K562 (cell line): ENCODE measurements around the gene WWOX. TPM values are rescaled to one million over a fixed set of nuclear protein-coding genes. Genes with fewer than 3 reads are reported as not detected.

Experiments
- ATAC-seq: fragments of 200-7000 bp; cut with Tn5 transposase; 3 replicates; pipeline ENCODE4 v1.9.1; 2020; ENCODE audit warnings: moderate library complexity
- BruUV-seq: library from RNA; stranded (reverse); fragments of 400-500 nt; replicated peaks from 2 replicates; lab custom pipeline; 2021; lab: Mats Ljungman, UMichigan
- CTCF ChIA-PET: fragments of 300-600 bp; formaldehyde crosslinking; extraction: SDS; loops from one replicate; lab custom pipeline; 2021; ENCODE audit warnings: low intra/inter-chr PET ratio; lab: Yijun Ruan, JAX
- POLR2A ChIA-PET: fragments of 300-600, 350-650 bp; sonication (Branson Sonifier 250); formaldehyde crosslinking; extraction: SDS; loops from one replicate; lab custom pipeline; 2021; ENCODE audit warnings: antibody characterized with exemption, inconsistent platforms; lab: Yijun Ruan, JAX
- DNase-seq, 4 experiments: peaks; one replicate each; pipeline versions ENCODE4 v3.0.0 to v3.0.0-alpha.2; 2011 to 2018; ENCODE audit warnings: low spot score in 3 of 4, mixed read lengths in 3 of 4; ENCODE audit errors: extremely low read depth in 1 of 4
- FAIRE-seq: peaks from 2 replicates; lab custom pipeline; 2011; peaks lifted over from hg19 to GRCh38; lab: Jason Lieb, UNC
- H2AFZ ChIP-seq: 2 replicates; pipeline ENCODE4 v1.6.0; 2011; ENCODE audit warnings: low read depth, low read length, control low read depth, inconsistent platforms
- H3K27ac ChIP-seq: fragments of 200-600 bp; 3 replicates; pipeline ENCODE4 v1.8.0; 2011; ENCODE audit warnings: low read depth, mild to moderate bottlenecking, control low read depth, inconsistent platforms, low read length, moderate library complexity, mixed read lengths; ENCODE audit errors: extremely low read depth
- H3K27me3 ChIP-seq, 2 experiments: fragments of 300-600 bp in 1 of 2; 2 replicates in 1 of 2; 3 replicates in 1 of 2; pipeline versions ENCODE4 v1.6.0 to v1.8.0; 2011; ENCODE audit warnings: inconsistent platforms in 2 of 2, low read length in 2 of 2, mild to moderate bottlenecking in 1 of 2, mixed read lengths in 1 of 2, moderate library complexity in 1 of 2; ENCODE audit not compliant: control insufficient read depth in 2 of 2, insufficient read depth in 2 of 2
- H3K36me3 ChIP-seq: fragments of 300-600 bp; 3 replicates; pipeline ENCODE4 v1.8.0; 2011; ENCODE audit warnings: mild to moderate bottlenecking, low read length, inconsistent platforms; ENCODE audit not compliant: control insufficient read depth, insufficient read depth
- H3K4me1 ChIP-seq, 2 experiments: fragments of 200-600 bp in 1 of 2; replicated peaks in 1 of 2; 2 replicates in 1 of 2; 3 replicates in 1 of 2; pipeline versions ENCODE4 v1.5.1 to v1.8.0; 2011; ENCODE audit warnings: inconsistent platforms in 2 of 2, low read length in 2 of 2, mild to moderate bottlenecking in 1 of 2, mixed read lengths in 1 of 2, moderate library complexity in 1 of 2; ENCODE audit not compliant: control insufficient read depth in 2 of 2, insufficient read depth in 2 of 2
- H3K4me2 ChIP-seq: 2 replicates; pipeline ENCODE4 v1.6.1; 2011; ENCODE audit warnings: low read length, control low read depth, inconsistent platforms, mixed read lengths; ENCODE audit not compliant: insufficient read depth
- H3K4me3 ChIP-seq: fragments of 200-600 bp; sonication (generic), shearing (Covaris generic); 2 replicates; pipeline ENCODE4 v1.5.1; 2016; ENCODE audit warnings: control low read depth, inconsistent platforms
- H3K79me2 ChIP-seq: fragments of 200-600 bp; 3 replicates; pipeline ENCODE4 v1.8.0; 2011; ENCODE audit warnings: low read length, inconsistent platforms; ENCODE audit not compliant: control insufficient read depth, insufficient read depth
- H3K9ac ChIP-seq, 2 experiments: 2 replicates each; pipeline versions ENCODE4 v1.6.0 to v1.6.1; 2011; ENCODE audit warnings: low read depth in 2 of 2, low read length in 2 of 2, control low read depth in 1 of 2, inconsistent platforms in 1 of 2, mild to moderate bottlenecking in 1 of 2, mixed read lengths in 1 of 2; ENCODE audit not compliant: insufficient read depth in 1 of 2
- H3K9me1 ChIP-seq: one replicate; pipeline ENCODE4 v1.6.0; 2011; ENCODE audit warnings: inconsistent platforms, mild to moderate bottlenecking, low read length, moderate library complexity; ENCODE audit not compliant: control insufficient read depth, insufficient read depth
- H3K9me3 ChIP-seq: replicated peaks from 2 replicates; pipeline ENCODE4 v1.5.1; 2011; ENCODE audit warnings: low read depth, low read length, inconsistent platforms; ENCODE audit not compliant: control insufficient read depth, insufficient read depth
- H4K20me1 ChIP-seq: replicated peaks from 2 replicates; pipeline ENCODE4 v1.6.1; 2011; ENCODE audit warnings: low read length, inconsistent platforms, mixed read lengths; ENCODE audit not compliant: control insufficient read depth, insufficient read depth
- CREM ChIP-seq: IDR thresholded peaks from 2 replicates; pipeline ENCODE4 v1.6.1; 2014; ENCODE audit warnings: antibody characterized with exemption, low read depth
- HCFC1 ChIP-seq: IDR thresholded peaks from 2 replicates; pipeline ENCODE4 v1.6.1; 2012; ENCODE audit warnings: low read depth, low read length, improper control_type of control experiment
- LCOR ChIP-seq: sonication (generic); formaldehyde crosslinking; IDR thresholded peaks from 2 replicates; pipeline ENCODE4 v1.8.0; 2022; ENCODE audit warnings: mild to moderate bottlenecking, missing genetic modification reagents
- NFIC ChIP-seq: fragments of 450-650 bp; IDR thresholded peaks from 2 replicates; pipeline ENCODE4 v1.6.1; 2017; ENCODE audit warnings: mild to moderate bottlenecking, inconsistent platforms
- NR2C1 ChIP-seq, 2 experiments: fragments of 450-650 bp; IDR thresholded peaks; 2 replicates each; pipeline ENCODE4 v1.6.1; 2017; ENCODE audit warnings: mild to moderate bottlenecking in 2 of 2, antibody characterized with exemption in 1 of 2, inconsistent platforms in 1 of 2, missing compliant biosample characterization in 1 of 2, missing genetic modification characterization in 1 of 2
- NR4A1 ChIP-seq, 2 experiments: fragments of 250-450 bp in 1 of 2; fragments of 450-650 bp in 1 of 2; sonication (Bioruptor Pico) in 1 of 2; IDR thresholded peaks; 2 replicates each; pipeline versions ENCODE4 v1.4.0 to v1.6.1; 2016 to 2020; ENCODE audit warnings: mild to moderate bottlenecking in 2 of 2, missing compliant biosample characterization in 1 of 2, missing genetic modification characterization in 1 of 2, moderate library complexity in 1 of 2
- RAD51 ChIP-seq: fragments of 450-650 bp; IDR thresholded peaks from 2 replicates; pipeline ENCODE4 v1.7.1; 2016; ENCODE audit warnings: low read depth, mild to moderate bottlenecking, borderline replicate concordance
- RBM25 ChIP-seq: fragments of 200-400 bp; formaldehyde crosslinking; IDR thresholded peaks from 2 replicates; pipeline ENCODE4 v1.6.1; 2018; ENCODE audit warnings: low read length, low read depth, moderate library complexity; ENCODE audit not compliant: severe bottlenecking
- TCF7L2 ChIP-seq: fragments of 150-350 bp; IDR thresholded peaks from 2 replicates; pipeline ENCODE4 v1.6.1; 2016; ENCODE audit warnings: low read depth, mild to moderate bottlenecking, low read length, moderate library complexity
- TOE1 ChIP-seq, 2 experiments: fragments of 450-650 bp in 1 of 2; sonication (generic) in 1 of 2; formaldehyde crosslinking in 1 of 2; IDR thresholded peaks; 2 replicates each; pipeline versions ENCODE4 v1.7.1 to v1.8.0; 2016 to 2022; ENCODE audit warnings: borderline replicate concordance in 2 of 2, mild to moderate bottlenecking in 2 of 2, antibody characterized with exemption in 1 of 2, inconsistent platforms in 1 of 2, low read depth in 1 of 2, missing genetic modification reagents in 1 of 2, moderate library complexity in 1 of 2
- XRCC4 ChIP-seq: IDR thresholded peaks from one replicate; pipeline ENCODE4 v1.6.1; 2011; ENCODE audit not compliant: insufficient read depth, insufficient read length; ENCODE audit errors: extremely low read depth
- ZNF143 ChIP-seq: sonication (generic); formaldehyde crosslinking; IDR thresholded peaks from 2 replicates; pipeline ENCODE4 v1.9.0; 2022; ENCODE audit warnings: mild to moderate bottlenecking, missing genetic modification reagents
- WGBS: fragments of 100-300 bp; shearing (Covaris generic); methylation state at CpG from one replicate; pipeline ENCODE4 v1.1.6; 2016; ENCODE audit warnings: low coverage, mixed read lengths; ENCODE audit not compliant: insufficient coverage; ENCODE audit errors: missing lambda C conversion rate; 5-methylcytosine and 5-hydroxymethylcytosine counted together
- in situ Hi-C: fragments of 300-500 bp; cut with MboI; formaldehyde crosslinking; loops from 4 replicates; pipeline ENCODE4 v1.15.0; 2018; ENCODE audit warnings: inconsistent platforms, mixed read lengths
- intact Hi-C: fragments of 100-400 bp; cut with micrococcal nuclease; formaldehyde crosslinking; loops from 2 replicates; pipeline ENCODE4 v1.14.2; 2022
- polyA plus RNA-seq, 8 experiments: library from polyadenylated mRNA; depleted of rRNA in 4 of 8; stranded (reverse) in 5 of 8; unstranded in 3 of 8; fragments of >200 nt; fragmentation: Nextera tagmentation in 2 of 8; fragmentation: Illumina TruSeq in 1 of 8; extraction: Ambion mirVana in 2 of 8; extraction: Trizol in 1 of 8; gene quantifications; 2 replicates each; pipeline versions ENCODE4 v1.2.1 to v1.2.3, GENCODE V29; 2011 to 2014; ENCODE audit warnings: inconsistent platforms in 1 of 8, missing spikeins in 1 of 8
- total RNA-seq, 7 experiments: library from RNA; depleted of rRNA in 6 of 7; stranded (reverse); fragments of >200 nt in 6 of 7; fragmentation: Illumina TruSeq in 2 of 7; extraction: Trizol in 2 of 7; gene quantifications; 2 replicates each; pipeline versions ENCODE4 v1.2.1 to v1.2.3, GENCODE V29; 2011 to 2021; ENCODE audit warnings: low replicate concordance in 1 of 7
- TF ChIP-seq, protein P1 (sequence below): conservative IDR thresholded peaks from 2 replicates; pipeline ENCODE4 v1.6.1; 2011; ENCODE audit warnings: low read depth, mild to moderate bottlenecking, low read length; ENCODE audit not compliant: control insufficient read depth
- TF ChIP-seq, protein P2 (sequence below): fragments of 250-450 bp; sonication (Bioruptor Pico); IDR thresholded peaks from 2 replicates; pipeline ENCODE4 v1.4.0; 2020; ENCODE audit warnings: mild to moderate bottlenecking, moderate library complexity, borderline replicate concordance
- TF ChIP-seq, protein P3 (sequence below): sonication (generic); formaldehyde crosslinking; IDR thresholded peaks from 2 replicates; pipeline ENCODE4 v1.8.1; 2023; ENCODE audit warnings: mild to moderate bottlenecking, missing genetic modification reagents

WWOX gene
- total and polyA plus RNA-seq, 9 of the 15 experiments (the other 6 are each of a cell fraction or from before 2014, with no cell fraction given), result 1.6 to 22.7 (median 8.1) TPM

DNA sequence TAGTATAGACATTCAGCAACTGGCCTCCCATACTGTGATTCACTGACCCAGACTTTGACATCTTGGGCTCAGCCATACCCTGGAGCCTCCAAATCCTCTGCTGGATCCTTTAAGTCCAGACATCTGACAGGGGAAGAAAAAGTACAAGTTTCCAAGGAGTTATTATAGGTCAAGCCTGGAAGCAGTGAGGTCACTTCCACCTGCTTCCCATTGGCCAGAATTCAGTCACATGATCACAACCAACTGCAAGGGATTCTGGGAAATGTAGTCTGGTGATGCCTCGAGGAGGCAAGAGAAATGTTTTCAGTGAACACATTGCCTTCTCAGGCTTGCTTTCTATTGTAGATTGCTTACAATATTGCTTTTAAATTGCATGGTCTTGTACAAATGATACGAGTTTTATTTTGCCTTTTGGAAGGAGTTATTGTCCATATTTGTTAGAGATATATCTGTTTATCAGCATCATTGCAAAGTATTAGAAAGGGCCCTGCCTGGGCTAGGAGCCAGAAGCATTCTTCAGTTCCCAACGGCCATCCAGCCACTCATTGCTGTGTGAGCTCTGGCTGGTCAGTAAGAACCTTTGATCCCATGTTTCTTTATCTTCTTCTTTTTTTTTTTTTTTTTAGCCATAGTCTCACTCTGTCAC lies 696.9 kb downstream of the WWOX start:
- Histone ChIP-seq H3K9me1 (no peaks in the 10 kb centered on the region), H4K20me1 (no peaks in the 10 kb centered on the region), H3K27ac (no peak overlapping the region), H3K4me1 (no peaks in the 10 kb centered on the region; a peak in 1 of 5 replicates), H3K36me3 (no peaks in the 10 kb centered on the region), H3K4me3 (no peak overlapping the region), H3K27me3 (no peaks in the 10 kb centered on the region; a peak in 2 of 5 replicates), H3K4me2 (peak overlapping the region; percentile 21; the same call in 1 of the 2 replicates), H3K9ac (no peak overlapping the region), H3K9me3 (no peaks in the 10 kb centered on the region), H3K79me2 (no peaks in the 10 kb centered on the region), H2AFZ (peak overlapping the region; percentile 30; the same call in 1 of the 2 replicates)
- ChIA-PET CTCF (no interaction called here), POLR2A (no interaction called here)
- in situ Hi-C loops (no loop called here), intact Hi-C loops (no loop called here)
- ATAC-seq (peak; percentile 96), DNase-seq (peak; percentile 78 to 90 (median 88)), FAIRE-seq (peak; percentile 97)
- WGBS, result 0% methylated on average over 3 of the region's 3 CpGs
- no TSS peak for BruUV-seq
- peak; percentile 92 for TF ChIP-seq HCFC1
- no peak for TF ChIP-seq TCF7L2
- no peak for TF ChIP-seq LCOR
- TF ChIP-seq, protein P1, sequence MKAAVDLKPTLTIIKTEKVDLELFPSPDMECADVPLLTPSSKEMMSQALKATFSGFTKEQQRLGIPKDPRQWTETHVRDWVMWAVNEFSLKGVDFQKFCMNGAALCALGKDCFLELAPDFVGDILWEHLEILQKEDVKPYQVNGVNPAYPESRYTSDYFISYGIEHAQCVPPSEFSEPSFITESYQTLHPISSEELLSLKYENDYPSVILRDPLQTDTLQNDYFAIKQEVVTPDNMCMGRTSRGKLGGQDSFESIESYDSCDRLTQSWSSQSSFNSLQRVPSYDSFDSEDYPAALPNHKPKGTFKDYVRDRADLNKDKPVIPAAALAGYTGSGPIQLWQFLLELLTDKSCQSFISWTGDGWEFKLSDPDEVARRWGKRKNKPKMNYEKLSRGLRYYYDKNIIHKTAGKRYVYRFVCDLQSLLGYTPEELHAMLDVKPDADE, result no peak
- TF ChIP-seq, protein P2, sequence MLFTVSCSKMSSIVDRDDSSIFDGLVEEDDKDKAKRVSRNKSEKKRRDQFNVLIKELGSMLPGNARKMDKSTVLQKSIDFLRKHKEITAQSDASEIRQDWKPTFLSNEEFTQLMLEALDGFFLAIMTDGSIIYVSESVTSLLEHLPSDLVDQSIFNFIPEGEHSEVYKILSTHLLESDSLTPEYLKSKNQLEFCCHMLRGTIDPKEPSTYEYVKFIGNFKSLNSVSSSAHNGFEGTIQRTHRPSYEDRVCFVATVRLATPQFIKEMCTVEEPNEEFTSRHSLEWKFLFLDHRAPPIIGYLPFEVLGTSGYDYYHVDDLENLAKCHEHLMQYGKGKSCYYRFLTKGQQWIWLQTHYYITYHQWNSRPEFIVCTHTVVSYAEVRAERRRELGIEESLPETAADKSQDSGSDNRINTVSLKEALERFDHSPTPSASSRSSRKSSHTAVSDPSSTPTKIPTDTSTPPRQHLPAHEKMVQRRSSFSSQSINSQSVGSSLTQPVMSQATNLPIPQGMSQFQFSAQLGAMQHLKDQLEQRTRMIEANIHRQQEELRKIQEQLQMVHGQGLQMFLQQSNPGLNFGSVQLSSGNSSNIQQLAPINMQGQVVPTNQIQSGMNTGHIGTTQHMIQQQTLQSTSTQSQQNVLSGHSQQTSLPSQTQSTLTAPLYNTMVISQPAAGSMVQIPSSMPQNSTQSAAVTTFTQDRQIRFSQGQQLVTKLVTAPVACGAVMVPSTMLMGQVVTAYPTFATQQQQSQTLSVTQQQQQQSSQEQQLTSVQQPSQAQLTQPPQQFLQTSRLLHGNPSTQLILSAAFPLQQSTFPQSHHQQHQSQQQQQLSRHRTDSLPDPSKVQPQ, result no peak
- TF ChIP-seq, protein P3, sequence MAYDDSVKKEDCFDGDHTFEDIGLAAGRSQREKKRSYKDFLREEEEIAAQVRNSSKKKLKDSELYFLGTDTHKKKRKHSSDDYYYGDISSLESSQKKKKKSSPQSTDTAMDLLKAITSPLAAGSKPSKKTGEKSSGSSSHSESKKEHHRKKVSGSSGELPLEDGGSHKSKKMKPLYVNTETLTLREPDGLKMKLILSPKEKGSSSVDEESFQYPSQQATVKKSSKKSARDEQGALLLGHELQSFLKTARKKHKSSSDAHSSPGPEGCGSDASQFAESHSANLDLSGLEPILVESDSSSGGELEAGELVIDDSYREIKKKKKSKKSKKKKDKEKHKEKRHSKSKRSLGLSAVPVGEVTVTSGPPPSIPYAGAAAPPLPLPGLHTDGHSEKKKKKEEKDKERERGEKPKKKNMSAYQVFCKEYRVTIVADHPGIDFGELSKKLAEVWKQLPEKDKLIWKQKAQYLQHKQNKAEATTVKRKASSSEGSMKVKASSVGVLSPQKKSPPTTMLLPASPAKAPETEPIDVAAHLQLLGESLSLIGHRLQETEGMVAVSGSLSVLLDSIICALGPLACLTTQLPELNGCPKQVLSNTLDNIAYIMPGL (CRISPR knock-in tag), result no peak
- TF ChIP-seq TOE1 (IDR thresholded peaks at IDR 0.05; ENCODE audit: borderline replicate concordance), result peak; percentile 97
- no peak for TF ChIP-seq TOE1 (CRISPR knock-in tag; IDR thresholded peaks at IDR 0.05; ENCODE audit: borderline replicate concordance, low read depth)
- peak; percentile 86 for TF ChIP-seq CREM
- TF ChIP-seq NR2C1 (IDR thresholded peaks at IDR 0.05), result peak; percentile 71
- peak; percentile 81 for TF ChIP-seq NR2C1 (tag; IDR thresholded peaks at IDR 0.05)
- TF ChIP-seq RAD51, result peak; percentile 92
- TF ChIP-seq NFIC, result no peak
- no peak for TF ChIP-seq NR4A1 (CRISPR knock-in tag; IDR thresholded peaks at IDR 0.05)
- TF ChIP-seq NR4A1 (tag; IDR thresholded peaks at IDR 0.05), result no peak
- no peak for TF ChIP-seq XRCC4
- TF ChIP-seq ZNF143, result peak; percentile 83
- peak; percentile 79 for TF ChIP-seq RBM25
